Measurements from ENCODE around the gene STK10.

Gene STK10

DNA sequence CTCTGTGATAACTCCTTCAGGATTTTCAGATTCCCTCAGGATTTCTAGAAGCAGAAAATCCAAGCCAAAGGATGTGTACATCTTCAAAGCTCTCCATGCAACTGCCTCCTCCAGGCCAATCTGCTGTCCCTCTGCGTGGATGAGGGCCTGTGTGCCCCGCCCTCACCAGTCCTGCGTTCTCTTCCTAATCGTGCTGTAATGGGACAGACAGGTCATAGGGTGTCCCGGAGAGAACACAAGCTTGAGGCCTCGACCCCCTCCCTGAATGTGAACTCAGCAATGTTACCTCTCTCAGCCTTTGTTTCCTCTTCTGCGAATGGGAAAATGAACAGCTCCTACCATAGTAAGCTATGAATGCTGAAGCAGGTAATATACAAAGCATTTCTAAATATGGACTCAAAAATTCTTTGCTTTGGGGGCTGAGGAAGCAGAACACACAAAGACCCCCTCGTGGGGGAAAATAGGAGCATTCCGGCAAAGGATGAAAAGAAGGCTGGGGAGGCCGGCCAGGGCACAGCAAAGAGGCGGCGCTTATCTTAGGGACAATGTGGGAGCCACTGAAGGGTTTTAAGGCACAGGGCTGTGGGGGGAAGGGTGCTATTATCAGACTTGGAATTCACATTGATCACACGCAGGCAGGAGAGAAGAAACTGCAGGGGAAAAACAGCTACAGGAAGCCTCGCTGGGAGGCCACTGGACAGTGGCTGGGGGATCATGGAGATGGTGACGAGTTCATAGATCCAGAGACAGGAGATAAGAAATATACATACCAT, 124.4 kb downstream of the STK10 start:
- DNase-seq (ENCODE audit: extremely low read depth in 1 of 2, low read depth in 1 of 2) = no peak

DNA sequence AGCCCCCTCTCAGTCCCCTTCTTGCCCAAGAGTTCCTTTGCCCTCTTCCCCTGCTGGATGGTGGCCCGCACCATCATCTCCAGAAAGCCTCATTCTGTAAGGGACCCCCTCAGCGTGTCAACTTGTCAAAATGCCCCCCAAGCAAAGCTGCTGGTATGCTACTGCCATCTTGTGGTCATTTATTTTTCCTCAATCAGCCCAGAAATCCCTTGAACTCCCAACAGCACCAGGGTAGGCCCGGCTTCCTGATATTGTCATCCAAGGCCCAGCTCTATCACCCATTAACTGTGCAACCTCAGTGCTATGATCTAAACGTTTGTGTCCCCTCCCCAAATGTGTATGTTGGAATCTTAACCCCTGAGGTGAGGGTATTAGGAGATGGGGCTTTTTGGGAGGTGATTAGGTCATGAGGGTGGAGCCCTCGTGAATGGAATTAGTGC, 128.3 kb downstream of the STK10 start:
- DNase-seq (ENCODE audit: extremely low read depth in 1 of 2, low read depth in 1 of 2) = no peak

DNA sequence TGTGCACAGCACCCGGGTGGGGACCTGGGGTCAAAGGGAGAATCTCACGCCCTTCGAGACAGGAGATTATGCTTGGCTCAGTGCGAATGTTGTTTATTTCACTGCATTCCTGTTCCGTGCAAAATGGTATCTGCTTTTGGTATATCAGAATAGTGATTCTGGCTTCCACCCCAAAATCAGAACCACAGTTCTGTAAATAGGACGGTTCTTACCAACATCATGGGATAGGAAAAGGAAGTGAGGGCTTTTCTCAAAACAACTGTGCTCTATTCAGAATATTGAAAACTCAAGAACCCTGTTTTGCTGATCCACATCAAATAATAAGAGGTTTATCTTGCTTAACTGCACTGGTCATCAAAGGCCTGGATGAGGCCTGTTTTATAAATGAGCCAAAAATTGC, 129.9 kb downstream of the STK10 start:
- no peak for DNase-seq (ENCODE audit: extremely low read depth in 1 of 2, low read depth in 1 of 2)

DNA sequence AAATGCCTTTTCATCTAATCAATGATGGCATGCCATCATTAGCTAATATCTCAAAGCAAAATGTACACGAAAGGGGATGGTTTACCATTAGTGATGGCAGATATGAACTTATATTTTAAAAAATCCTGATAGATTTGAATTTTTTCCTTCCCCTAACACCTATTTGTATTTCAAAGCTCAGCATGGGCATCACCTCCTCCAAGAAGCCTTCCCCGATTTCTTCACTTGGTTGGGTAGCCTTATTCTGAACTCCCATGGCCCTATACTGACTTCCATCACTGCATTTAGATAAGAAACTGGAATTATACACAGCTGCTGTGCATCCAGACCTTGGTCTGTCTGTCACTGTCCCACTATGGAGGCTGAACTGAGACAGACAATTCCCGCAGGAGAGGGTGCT, 132.0 kb downstream of the STK10 start:
- DNase-seq (ENCODE audit: extremely low read depth in 1 of 2, low read depth in 1 of 2) = no peak

DNA sequence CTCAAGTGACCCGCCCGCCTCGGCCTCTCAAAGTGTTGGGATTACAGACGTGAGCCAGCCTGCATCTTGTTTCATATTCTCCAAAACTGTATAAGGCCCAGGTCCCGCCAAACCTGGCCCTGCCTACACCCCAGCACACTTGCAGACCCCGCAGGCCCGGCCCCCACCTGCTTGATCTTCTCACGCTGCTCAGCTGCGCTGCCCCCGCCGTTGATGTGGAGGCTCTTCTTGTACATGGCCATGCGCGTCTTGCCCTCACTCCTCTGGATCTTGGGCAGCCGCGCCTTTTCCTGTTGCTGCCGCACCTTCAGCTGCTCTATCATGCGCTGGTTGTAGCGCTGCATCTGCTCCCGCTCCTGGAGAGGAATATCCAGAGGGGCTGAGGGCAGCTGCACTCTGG, 132.6 kb downstream of the STK10 start:
- DNase-seq (ENCODE audit: extremely low read depth in 1 of 2, low read depth in 1 of 2) = no peak

DNA sequence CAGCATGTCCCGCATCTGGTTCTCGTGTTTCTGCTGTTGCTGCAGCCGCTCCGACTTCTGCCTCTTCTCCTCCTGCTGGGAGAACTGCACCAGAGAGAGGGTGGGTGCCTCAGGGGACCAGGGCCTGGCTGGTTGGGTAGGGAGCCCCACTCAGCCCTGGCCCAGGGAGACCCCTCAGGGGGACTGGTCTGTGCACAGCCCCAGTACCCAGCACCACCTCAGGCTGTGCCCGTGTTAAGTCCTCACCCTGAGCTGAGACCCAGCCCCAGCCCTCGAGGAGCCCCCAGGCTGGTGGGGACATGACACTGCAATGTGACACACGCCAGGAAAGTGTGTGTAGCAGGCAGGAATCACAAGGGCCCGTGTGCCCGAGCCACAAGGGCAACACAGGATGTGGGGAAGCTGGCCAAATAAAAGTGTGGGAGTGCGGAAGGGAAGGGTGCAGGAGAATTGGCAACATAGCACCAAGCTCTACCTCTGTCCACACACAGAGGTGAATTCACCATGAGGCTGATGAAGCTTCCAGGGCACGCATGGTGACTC, 133.3 kb downstream of the STK10 start:
- DNase-seq (ENCODE audit: extremely low read depth in 1 of 2, low read depth in 1 of 2) = no peak

DNA sequence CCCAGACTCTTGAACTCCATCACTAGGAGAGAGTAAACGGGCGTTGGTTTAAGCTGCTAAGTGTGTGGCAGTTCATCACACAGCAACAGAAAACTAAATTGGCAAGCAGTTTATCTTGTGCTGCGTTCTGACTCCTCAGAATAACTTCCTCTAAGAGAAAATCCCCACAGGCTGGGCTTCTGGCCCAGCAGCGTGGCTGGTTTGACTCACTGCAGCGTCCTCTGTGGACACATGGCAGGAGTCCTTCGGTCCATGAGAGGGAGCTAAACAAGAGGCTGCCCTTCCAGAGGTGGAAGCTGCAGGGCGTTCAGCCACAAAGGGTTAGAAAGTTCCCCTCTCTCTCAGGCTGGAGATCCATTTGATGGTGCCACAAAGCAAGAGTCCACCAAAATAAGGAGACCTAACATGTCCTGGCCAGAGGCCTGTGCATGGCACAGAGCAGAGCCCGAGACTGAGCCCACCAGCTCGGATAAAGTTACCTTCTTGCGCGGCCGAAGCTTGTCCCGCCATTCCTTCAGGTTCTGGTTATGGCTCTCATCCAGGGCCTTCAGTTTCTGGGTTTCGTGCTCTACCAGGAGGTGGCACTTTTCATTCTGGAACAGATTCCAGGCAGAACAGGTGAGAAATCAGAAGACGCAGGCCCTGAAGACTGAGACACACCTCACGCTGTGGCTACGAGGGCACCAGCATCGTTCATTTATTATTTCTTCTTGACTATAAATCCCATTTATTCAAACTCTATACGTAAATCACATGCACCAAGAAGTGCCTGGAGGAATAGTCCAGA, 135.4 kb downstream of the STK10 start:
- no peak for DNase-seq (ENCODE audit: extremely low read depth in 1 of 2, low read depth in 1 of 2)

DNA sequence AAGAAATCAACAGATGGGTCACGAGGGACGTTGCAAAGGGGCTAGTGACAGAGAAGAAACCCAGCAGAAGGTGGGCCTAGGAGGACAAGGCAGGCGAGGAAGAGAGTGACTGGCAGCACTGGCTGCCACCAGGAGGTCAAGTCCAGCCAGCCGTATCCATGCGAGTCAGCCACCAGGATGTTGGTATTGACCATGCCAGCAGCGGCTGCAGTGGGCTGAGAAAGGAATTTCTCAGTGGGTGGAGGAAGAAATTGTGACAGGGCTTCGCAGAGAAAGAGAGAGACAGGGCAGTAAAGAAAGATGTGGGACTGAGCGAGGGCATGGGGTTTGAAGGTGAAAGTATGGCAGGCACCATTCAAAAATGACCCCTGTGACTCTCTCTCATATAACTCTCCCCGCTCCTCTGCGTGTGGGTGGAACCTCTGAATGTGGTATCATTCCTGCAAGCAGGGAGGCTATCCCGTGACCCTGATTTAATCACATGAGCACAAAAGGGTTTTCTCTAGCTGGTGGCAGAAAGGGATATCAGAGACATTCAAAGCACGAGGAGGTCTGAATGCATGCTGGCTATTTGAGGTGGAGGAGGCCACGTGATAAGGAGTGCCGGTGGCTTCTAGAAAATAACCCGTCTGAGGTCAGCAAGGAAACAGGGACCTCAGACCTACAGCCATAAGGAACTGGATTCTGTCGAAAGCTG, 136.2 kb downstream of the STK10 start:
- DNase-seq (ENCODE audit: extremely low read depth in 1 of 2, low read depth in 1 of 2) = no peak

DNA sequence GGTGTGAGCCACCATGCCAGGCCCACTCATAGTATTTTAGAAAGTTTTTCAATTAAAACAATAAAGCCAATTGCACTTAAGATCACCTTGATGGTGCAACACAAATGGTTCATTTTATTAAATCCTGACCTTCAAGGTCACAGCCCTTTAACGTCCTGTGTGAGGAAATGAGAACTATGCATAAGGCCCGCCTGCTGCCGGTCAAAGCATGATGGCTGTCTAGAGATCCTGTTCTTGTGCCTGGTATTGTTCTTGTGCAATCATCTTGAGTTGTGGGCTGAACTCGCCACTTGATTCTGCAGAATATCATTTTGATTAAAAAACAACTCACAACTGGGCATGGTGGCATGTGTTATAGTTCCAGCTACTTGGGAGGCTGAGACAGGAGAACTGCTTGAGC, 137.9 kb downstream of the STK10 start:
- no peak for DNase-seq (ENCODE audit: extremely low read depth in 1 of 2, low read depth in 1 of 2)

DNA sequence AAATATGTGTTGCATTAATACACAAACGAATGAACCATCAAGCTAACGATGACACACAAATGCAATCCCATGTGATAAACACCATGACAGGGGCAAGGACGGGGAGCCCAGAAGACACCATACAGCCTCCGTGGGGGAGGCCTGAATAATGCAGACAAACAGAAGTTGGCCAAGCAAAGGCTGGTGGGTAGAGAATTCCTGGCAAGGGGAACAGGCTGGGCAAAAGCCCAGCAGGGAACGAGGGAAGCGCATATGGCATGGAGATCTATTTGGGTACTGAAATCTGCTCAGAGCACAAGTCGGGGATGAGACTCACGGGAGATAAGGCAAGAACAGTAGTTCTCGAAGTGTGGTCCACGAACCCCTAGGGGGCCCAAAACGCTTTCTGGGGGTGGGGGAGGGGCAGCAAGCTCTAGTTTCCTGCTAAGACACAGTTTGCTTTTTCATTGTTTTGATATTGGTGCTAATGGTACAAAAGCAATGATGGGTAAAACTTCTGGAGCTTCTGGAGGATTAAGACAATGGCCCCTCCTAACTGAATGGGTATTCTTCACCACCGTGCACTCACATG, 138.7 kb downstream of the STK10 start:
- DNase-seq (ENCODE audit: extremely low read depth in 1 of 2, low read depth in 1 of 2) = no peak

DNA sequence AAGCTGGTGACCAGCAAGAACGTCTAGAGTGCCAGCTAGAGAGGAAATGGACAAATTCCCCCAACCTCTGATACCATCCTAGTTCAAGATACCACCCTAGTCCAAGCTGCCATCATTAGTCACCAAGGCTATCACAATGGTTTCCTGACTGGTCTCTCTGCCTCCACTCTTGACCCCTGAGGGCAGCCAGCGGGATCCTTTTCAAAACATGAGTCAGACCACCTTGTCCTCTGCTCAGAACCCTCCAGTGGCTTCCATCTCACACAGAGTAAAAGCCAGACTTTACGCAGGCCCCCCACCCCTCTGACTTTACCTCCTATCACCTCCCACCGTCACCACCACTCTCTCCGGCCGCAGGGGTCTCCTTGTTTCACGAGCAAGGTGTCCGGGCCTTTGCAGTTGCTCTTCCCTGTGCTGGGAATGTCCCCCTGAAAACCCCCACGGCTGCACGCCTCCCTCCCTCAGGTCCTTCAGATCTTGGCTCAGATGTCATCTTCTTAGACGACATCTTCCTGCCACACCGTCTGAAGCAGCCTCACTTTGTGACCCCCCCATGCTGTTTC, 139.4 kb downstream of the STK10 start:
- DNase-seq (ENCODE audit: extremely low read depth in 1 of 2, low read depth in 1 of 2) = no peak

DNA sequence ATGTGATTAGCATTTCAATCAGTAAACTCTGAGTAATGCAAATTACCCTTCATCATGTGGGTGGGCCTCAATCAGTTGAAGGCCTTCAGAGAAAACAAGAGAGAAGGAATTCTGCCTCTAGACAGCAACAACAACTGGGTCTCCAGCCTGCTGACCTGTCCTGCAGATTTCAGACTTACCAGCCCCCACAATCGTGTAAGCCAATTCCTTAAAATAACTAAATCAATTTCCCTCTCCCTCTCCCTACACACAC, 139.9 kb downstream of the STK10 start:
- DNase-seq (ENCODE audit: extremely low read depth in 1 of 2, low read depth in 1 of 2) = no peak

DNA sequence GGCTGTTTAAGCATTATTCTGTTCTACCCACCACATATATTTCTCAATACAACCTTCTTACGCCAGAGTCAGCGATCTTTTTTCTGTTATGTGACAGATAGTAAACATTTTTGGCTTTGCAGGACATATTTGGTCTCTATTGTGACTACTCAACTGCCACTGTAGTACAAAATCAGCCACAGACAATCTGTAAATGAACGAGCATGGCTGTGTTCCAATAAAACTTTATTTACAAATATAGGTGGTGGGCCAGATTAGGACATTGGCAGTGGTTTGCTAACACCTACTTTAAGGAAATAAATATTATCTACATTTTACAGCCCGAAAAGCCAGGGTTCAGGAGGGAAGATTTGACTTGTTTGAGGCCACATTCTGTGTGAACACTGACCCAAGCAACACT, 141.4 kb downstream of the STK10 start:
- DNase-seq (ENCODE audit: extremely low read depth in 1 of 2, low read depth in 1 of 2) = no peak

DNA sequence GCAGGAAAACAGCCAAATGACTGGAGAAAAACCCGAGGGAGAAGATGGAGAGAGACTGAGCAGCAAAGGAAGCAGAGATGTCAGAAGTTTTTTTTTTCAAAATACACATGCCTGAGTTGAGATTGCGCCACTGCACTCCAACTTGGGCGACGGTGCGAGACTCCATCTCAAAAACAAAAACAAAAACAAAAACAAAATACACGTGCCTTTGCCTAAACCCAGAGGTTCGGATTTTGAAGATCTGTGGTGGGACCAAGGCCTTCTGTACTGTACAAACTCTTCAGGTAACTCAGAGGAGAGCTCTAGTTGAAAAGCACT, 142.8 kb downstream of the STK10 start:
- DNase-seq (ENCODE audit: extremely low read depth in 1 of 2, low read depth in 1 of 2) = no peak

DNA sequence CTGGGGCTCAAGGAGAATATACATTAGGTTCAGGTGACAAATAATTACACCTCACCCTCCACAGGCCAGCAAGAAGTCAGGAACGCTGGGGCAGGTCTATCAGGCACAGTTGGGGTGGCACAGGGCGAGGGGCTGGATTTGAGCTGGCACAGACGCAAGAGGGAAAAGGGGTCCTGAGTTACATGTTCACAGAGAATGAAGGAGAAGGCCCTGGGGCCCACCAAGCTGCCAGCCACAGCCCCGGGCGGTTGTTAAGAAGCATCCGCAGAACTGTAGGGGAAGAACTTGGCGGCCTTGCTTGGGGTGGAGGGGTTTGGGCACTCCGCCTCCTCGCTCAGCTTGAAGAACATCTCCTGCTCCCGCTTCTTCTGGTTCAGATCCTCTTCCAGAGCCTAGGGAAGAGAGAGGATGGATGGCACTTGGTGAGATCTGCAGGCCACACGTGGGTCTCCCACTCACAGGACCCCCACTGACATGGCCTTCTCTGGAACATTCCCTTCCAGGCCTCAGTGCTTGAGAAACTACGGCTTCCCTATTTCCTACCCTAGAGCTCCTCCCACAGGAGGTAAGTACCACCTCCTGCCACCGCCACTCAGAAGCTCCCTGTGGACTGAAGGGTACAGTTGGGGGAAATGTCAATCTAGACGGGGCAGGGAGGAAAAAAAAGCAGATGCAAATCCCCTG, 143.3 kb downstream of the STK10 start:
- DNase-seq (ENCODE audit: extremely low read depth in 1 of 2, low read depth in 1 of 2) = no peak

DNA sequence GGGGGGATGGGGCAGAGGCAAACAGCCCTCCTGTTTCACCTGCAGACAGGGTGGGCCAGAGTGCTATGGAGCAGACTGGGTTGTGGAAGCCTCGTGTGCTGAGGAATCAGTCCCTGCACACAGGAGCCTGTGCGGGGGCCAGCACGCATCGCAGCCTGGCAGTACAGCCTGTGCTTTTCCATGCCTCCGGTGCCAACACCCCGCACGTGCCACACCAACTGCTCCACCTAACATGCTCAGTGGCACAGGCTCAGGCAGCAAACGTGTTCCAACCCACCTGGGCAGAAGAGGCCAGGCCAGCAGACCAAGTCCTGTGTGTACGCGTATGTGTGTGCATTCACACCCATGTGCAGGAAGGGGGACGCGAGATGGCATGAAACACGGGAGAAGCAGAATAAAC, 144.2 kb downstream of the STK10 start:
- DNase-seq (ENCODE audit: extremely low read depth in 1 of 2, low read depth in 1 of 2) = no peak

DNA sequence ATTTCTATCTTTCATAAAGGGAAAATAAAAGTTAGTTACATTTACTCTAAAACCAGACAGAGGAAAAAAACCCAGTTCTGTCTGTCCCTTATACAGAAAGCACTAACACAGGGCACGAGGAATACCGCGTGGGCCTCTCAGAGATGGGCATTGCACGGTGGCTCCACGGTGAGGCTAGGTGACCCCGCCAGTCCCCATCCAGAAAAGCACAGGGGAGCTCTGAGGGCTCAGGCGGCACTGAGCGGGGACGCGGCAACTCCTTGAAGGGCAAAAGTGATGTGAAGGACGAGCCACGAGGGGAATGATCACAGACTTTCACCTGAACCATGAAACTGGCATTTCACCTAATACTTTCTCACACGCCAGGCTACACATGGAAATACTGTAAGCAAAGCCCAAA, 145.8 kb downstream of the STK10 start:
- DNase-seq (ENCODE audit: extremely low read depth in 1 of 2, low read depth in 1 of 2) = no peak

DNA sequence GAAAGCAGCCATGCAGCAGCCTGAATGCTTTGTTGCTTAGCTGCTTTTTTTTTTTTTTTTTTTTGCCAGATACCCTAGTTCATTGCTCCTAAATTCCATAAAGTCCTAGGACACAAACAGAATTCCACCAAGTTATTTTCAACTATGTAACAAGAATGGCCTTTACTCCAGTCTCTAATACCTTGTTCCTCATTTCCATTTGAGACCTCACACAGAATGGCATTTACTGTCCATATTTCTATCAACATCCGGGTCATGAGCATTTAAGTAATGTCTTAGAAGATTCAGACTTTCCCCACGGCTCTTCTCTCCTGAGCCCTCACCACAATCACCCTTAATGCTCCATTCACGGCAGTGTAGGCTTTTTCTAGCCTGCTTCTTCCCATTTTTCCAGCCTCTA, 149.9 kb downstream of the STK10 start:
- DNase-seq (ENCODE audit: extremely low read depth in 1 of 2, low read depth in 1 of 2) = no peak

DNA sequence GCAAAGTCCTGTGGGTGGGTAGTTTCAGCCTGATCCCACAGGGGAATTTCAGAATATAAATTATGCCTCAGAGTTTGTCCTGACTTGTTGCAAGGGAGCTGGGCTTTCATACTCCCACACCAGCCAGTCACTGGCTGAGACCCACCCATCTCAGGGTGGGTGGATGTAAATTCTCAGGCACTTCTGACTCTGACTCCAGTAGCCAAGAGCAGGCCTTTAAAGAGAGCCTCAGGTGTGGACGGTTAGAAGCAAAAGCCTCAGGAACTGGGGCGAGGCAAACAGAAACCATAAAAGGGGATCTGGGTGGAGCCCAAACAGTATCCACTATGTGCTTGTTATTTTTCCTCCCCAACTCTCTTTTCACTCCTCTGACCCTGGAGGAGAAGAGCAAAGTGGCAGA, 153.0 kb downstream of the STK10 start:
- no peak for DNase-seq (ENCODE audit: extremely low read depth in 1 of 2, low read depth in 1 of 2)

DNA sequence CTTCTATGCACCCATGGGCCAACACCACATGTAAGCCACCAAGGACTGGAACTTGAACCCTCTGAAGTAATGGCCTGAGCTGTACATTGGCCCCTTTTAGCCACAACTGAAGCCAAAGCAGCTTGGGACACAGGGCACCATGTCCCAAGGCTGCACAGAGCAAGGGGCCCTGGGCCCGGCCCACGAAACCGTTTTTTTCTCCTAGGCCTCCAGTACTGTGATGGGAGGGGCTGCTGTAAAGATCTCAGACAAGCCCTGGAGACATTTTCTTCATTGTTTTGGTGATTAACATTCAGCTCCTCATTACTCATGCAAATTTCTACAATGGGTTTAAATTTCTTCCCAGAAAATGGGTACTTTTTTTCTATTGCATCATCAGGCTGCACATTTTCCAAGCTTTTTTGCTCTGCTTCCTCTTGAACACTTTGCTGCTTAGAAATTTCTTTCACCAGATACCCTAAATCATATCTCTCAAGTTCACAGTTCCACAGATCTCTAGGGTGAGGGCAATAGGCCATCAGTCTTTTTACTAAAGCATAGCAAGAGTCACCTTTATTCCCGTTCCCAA, 156.0 kb downstream of the STK10 start:
- no peak for DNase-seq (ENCODE audit: extremely low read depth in 1 of 2, low read depth in 1 of 2)
